Pancreas (tissue), 10 donors: ENCODE results near the gene SDCBP2. TPM values are rescaled to one million over a fixed set of nuclear protein-coding genes. Genes with fewer than 3 reads are reported as not detected.
A peak's percentile ranks its signal among the peaks of the same experiment; 100 is the strongest.

Experiments used
- ATAC-seq, 4 donors: fragments of 200-7000 bp; cut with Tn5 transposase; one replicate each; pipeline versions ENCODE4 v1.8.0 to v1.9.1; 2020; ENCODE audit warnings: mild to moderate bottlenecking in 4 of 4, moderate library complexity in 4 of 4
- DNase-seq, 6 donors: peaks; one replicate each; pipeline ENCODE4 v3.0.0-alpha.2; 2020
- FAIRE-seq: peaks from 2 replicates; lab custom pipeline; 2012; peaks lifted over from hg19 to GRCh38; lab: Jason Lieb, UNC
- H3K27ac ChIP-seq, 4 donors: fragments of 200-600 bp; sonication (generic); 1 replicate in 3 of 4; 2 replicates in 1 of 4; pipeline versions ENCODE4 v1.5.0 to v1.8.0; 2020
- H3K27me3 ChIP-seq, 4 donors: fragments of 200-600 bp; one replicate each; pipeline ENCODE4 v1.8.0; 2021
- H3K36me3 ChIP-seq, 3 donors: fragments of 200-600 bp; sonication (generic) in 1 of 3; one replicate each; pipeline versions ENCODE4 v1.5.0 to v1.8.0; 2020 to 2021
- H3K4me1 ChIP-seq, 3 donors: fragments of 200-600 bp; one replicate each; pipeline ENCODE4 v1.8.0; 2021
- H3K4me3 ChIP-seq, 4 donors: fragments of 200-600 bp; sonication (generic) in 2 of 4; one replicate each; pipeline versions ENCODE4 v1.5.0 to v1.8.0; 2020 to 2021
- H3K9me3 ChIP-seq, 4 donors: fragments of 200-600 bp; one replicate each; pipeline ENCODE4 v1.8.0; 2021
- CTCF ChIP-seq, 4 donors: fragments of 200-600 bp; sonication (generic) in 3 of 4; IDR thresholded peaks; one replicate each; pipeline versions ENCODE4 v1.5.0 to v1.8.0; 2021; ENCODE audit warnings: antibody characterized with exemption in 4 of 4
- WGBS, 2 donors: extraction: QIAGEN DNeasy Blood & Tissue Kit; methylation state at CpG; one replicate each; pipeline ENCODE4 v1.1.7; 2013; 5-methylcytosine and 5-hydroxymethylcytosine counted together
- intact Hi-C, 3 donors: fragments of 100-400 bp; cut with DNase I; formaldehyde crosslinking; loops; one replicate each; pipeline versions ENCODE4 v1.11.1 to v1.14.2; 2022
- polyA plus RNA-seq, 2 donors: library from polyadenylated mRNA; stranded (reverse); fragments of 200-250 nt; gene quantifications; one replicate each; pipeline ENCODE4 v1.2.3, GENCODE V29; 2013
- total RNA-seq, 6 donors: library from RNA; stranded (reverse); fragmentation: NEBNext Ultra II Directional in 4 of 6; extraction: Animal tissue kit (Norgen Biotek cat#: 25700) in 4 of 6; gene quantifications; one replicate each; pipeline versions ENCODE4 v1.2.1 to v1.2.4, GENCODE V29; 2021 to 2023
- donor health status: healthy with polysubstance abuse.
- donor health status: DM: no; HTN: no; CAD: no; lungs with moderate emphysema.
- donor health status: DM: no; HTN: no; CAD: no.
- donor health status: control.
- donor health status: control.
- donor health status: Bipolar disorder and iron deficiency.
- donor health status: DM: yes; HTN: yes; CAD: no.
- donor health status: DM: no; HTN: no; CAD: no.
- donor health status: DM: no; HTN: no; CAD: no.
- donor health status: DM: yes; HTN: yes; CAD: no.

The SDCBP2 gene
- total and polyA plus RNA-seq, 8 donors: 4.7 to 23.8 (median 12.0) TPM

GRCh38 chr20:1319051-1319450, 9.9 kb downstream of the SDCBP2 start:
- Histone ChIP-seq H3K27me3 (no peaks in the 10 kb centered on the region), H3K4me1 (no peaks in the 10 kb centered on the region), H3K4me3 (no peak overlapping the region), H3K27ac (no peak overlapping the region), H3K36me3 (no peaks in the 10 kb centered on the region), H3K9me3 (no peaks in the 10 kb centered on the region)
- intact Hi-C loops: loop anchor here in 1 of 3 donors (10.0 kb wide), 1 partner anchor 126 kb away; no protein-coding TSS in a partner anchor
- 65 to 77% methylated on average over 4 of the region's 4 CpGs for WGBS, 2 donors
- DNase-seq (no peak), FAIRE-seq (no peak), ATAC-seq (no peak)
- no peak for TF ChIP-seq CTCF (IDR thresholded peaks at IDR 0.05)

- no peak for TF ChIP-seq CTCF (IDR thresholded peaks at IDR 0.05)
- 57 to 60% methylated on average over 12 of the region's 12 CpGs for WGBS, 2 donors
- intact Hi-C loops: loop anchor here in 1 of 3 donors (10.0 kb wide), 1 partner anchor 127 kb away; no protein-coding TSS in a partner anchor
- no peaks in the 10 kb centered on the region for H3K27me3 ChIP-seq
- no peak for DNase-seq
- no peak for FAIRE-seq
- H3K4me1 ChIP-seq: no peaks in the 10 kb centered on the region
- H3K27ac ChIP-seq: no peak overlapping the region
- no peak for ATAC-seq
- H3K36me3 ChIP-seq: no peaks in the 10 kb centered on the region
- H3K9me3 ChIP-seq: no peaks in the 10 kb centered on the region
- H3K4me3 ChIP-seq: no peak overlapping the region
Measured at GRCh38 chr20:1317545-1318255, 11.2 kb downstream of the SDCBP2 start.

- no peak for ATAC-seq
- H3K9me3 ChIP-seq: no peaks in the 10 kb centered on the region
- H3K4me3 ChIP-seq: no peak overlapping the region
- intact Hi-C loops: loop anchor here in 1 of 3 donors (10.0 kb wide), 1 partner anchor 129 kb away; no protein-coding TSS in a partner anchor
- H3K4me1 ChIP-seq: no peaks in the 10 kb centered on the region
- 86 to 87% methylated on average over 5 of the region's 5 CpGs for WGBS, 2 donors
- no peak overlapping the region for H3K27ac ChIP-seq
- no peak for FAIRE-seq
- no peak for DNase-seq
- H3K36me3 ChIP-seq: no peaks in the 10 kb centered on the region
- no peaks in the 10 kb centered on the region for H3K27me3 ChIP-seq
- TF ChIP-seq CTCF (IDR thresholded peaks at IDR 0.05): no peak
Measured at GRCh38 chr20:1315804-1316203, 13.1 kb downstream of the SDCBP2 start.

- H3K36me3 ChIP-seq: no peaks in the 10 kb centered on the region
- intact Hi-C loops: loop anchor here in 1 of 3 donors (10.0 kb wide), 1 partner anchor 131 kb away; no protein-coding TSS in a partner anchor
- 10 to 22% methylated on average over 29 to 38 of the region's 38 CpGs for WGBS, 2 donors
- no peaks in the 10 kb centered on the region for H3K4me1 ChIP-seq
- FAIRE-seq (no peak), ATAC-seq (peak; percentile 79 to 96 (median 93)), DNase-seq (peak; percentile 60 to 89 (median 77))
- TF ChIP-seq CTCF (IDR thresholded peaks at IDR 0.05): peak; percentile 93 to 98 (median 97)
- no peak overlapping the region for H3K27ac ChIP-seq
- H3K9me3 ChIP-seq: no peaks in the 10 kb centered on the region
- H3K4me3 ChIP-seq: peak overlapping the region in 1 of 4 donors; percentile 22
- no peaks in the 10 kb centered on the region for H3K27me3 ChIP-seq
Measured at GRCh38 chr20:1313236-1313964, 15.5 kb downstream of the SDCBP2 start.
